Kidney (tissue), 14 donors: ENCODE results near the gene SPATA2L. TPM values are rescaled to one million over a fixed set of nuclear protein-coding genes. Genes with fewer than 3 reads are reported as not detected.

Experiments used
- DNase-seq, 5 donors: peaks; one replicate each; pipeline ENCODE4 v3.0.0-alpha.2; 2013 to 2020
- FAIRE-seq: peaks from 2 replicates; lab custom pipeline; 2012; peaks lifted over from hg19 to GRCh38; lab: Jason Lieb, UNC
- H3K27ac ChIP-seq, 2 donors: one replicate each; pipeline ENCODE4 v1.7.0; 2013; ENCODE audit warnings: low read depth in 2 of 2, low read length in 2 of 2, inconsistent platforms in 1 of 2
- H3K27me3 ChIP-seq: one replicate; pipeline ENCODE4 v1.7.1; 2013; ENCODE audit warnings: low read length, inconsistent platforms; ENCODE audit not compliant: control insufficient read depth, insufficient read depth
- H3K36me3 ChIP-seq, 3 donors: one replicate each; pipeline versions ENCODE4 v1.7.0 to v1.7.1; 2013; ENCODE audit warnings: low read length in 3 of 3, control low read depth in 1 of 3, inconsistent platforms in 1 of 3; ENCODE audit not compliant: insufficient read depth in 3 of 3, control insufficient read depth in 2 of 3
- H3K4me1 ChIP-seq, 3 donors: one replicate each; pipeline versions ENCODE4 v1.7.0 to v1.7.1; 2013; ENCODE audit warnings: low read length in 3 of 3, inconsistent platforms in 1 of 3, low read depth in 1 of 3; ENCODE audit not compliant: control insufficient read depth in 2 of 3, insufficient read depth in 2 of 3
- H3K4me3 ChIP-seq, 3 donors: one replicate each; pipeline versions ENCODE4 v1.7.0 to v1.8.1; 2013; ENCODE audit warnings: low read length in 3 of 3, control low read depth in 1 of 3, inconsistent platforms in 1 of 3
- H3K9ac ChIP-seq, 3 donors: one replicate each; pipeline versions ENCODE4 v1.7.0 to v1.7.1; 2013; ENCODE audit warnings: low read length in 3 of 3, control low read depth in 1 of 3, inconsistent platforms in 1 of 3
- H3K9me3 ChIP-seq, 3 donors: one replicate each; pipeline versions ENCODE4 v1.7.0 to v1.7.1; 2013; ENCODE audit warnings: low read length in 3 of 3, control low read depth in 1 of 3, inconsistent platforms in 1 of 3; ENCODE audit not compliant: control insufficient read depth in 2 of 3, insufficient read depth in 1 of 3
- CTCF ChIP-seq: IDR thresholded peaks from 3 replicates; pipeline ENCODE4 v1.5.1; 2012; ENCODE audit warnings: mild to moderate bottlenecking, moderate library complexity, borderline replicate concordance; ENCODE audit not compliant: insufficient read depth; ENCODE audit errors: extremely low read depth
- intact Hi-C: fragments of 100-400 bp; cut with DNase I; formaldehyde crosslinking; loops from one replicate; pipeline ENCODE4 v1.11.1; 2022
- polyA plus RNA-seq: library from polyadenylated mRNA; stranded (reverse); fragments of 350-450 nt; fragmentation: Illumina TruSeq; extraction: RNeasy Lipid Tissue Mini Kit (QIAGEN cat#74804); gene quantifications from one replicate; pipeline ENCODE4 v1.2.3, GENCODE V29; 2014; ENCODE audit warnings: low read depth, low replicate concordance; ENCODE audit not compliant: insufficient read depth
- total RNA-seq: library from RNA; stranded (reverse); fragmentation: NEBNext Ultra II Directional; extraction: Animal tissue kit (Norgen Biotek cat#: 25700); gene quantifications from one replicate; pipeline ENCODE4 v1.2.1, GENCODE V29; 2021
- donor health status: control.
- donor health status: control.
- donor health status: control.
- donor health status: control.
- donor health status: control.
- donor health status: DM: yes; HTN: yes; CAD: no.
- donor health status: Normal renal cell carcinoma (clear cell type).

The SPATA2L gene
- total and polyA plus RNA-seq, 2 donors from 2014 or later, result 12.6 to 15.1 TPM

DNA sequence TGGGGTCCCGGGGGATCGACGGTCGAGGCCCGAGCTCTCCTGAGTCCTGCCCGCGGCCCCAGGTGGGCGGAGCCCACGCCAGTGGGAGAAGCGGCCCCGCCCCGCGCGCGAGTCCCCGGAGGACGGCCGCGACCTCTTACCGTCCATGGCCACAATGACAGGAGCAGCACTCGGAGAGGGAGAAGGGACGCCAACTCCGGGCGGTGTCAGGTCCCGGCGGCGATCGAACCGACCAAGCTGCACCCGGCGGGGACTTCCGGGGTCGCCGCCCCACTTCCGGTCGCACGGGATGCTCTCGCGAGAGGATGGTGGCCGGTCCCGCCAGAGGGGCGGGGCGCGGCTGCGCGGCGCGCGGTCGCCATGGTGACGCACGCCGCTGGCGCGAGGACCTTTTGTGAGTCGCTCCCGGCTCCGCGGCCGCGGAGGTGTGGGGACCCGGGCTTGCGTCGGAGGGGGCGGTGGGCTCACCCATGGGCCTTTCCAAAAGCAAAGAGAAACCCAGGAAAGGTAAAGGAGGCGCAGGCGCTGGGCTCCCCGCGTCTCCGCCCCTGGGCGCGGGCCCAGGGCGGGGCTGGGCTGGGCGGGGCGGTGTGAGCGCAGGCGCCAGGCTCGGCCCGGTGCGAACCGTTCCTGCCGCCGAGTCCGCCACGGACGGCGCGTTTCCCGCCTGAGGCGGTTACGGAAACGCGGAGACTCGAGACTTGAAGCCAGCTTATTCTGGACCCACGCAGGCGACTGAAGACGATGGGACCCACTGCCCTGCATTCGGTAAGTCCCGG lies 43.9 kb downstream of the SPATA2L start, which contains the start of the genes CHMP1A and SPATA33:
CHMP1A (minus strand) TSS at position 267 of the 779 bp plus-strand sequence; CDS start at position 147, 120 bp downstream.
SPATA33 (plus strand) TSS at position 395 of the 779 bp plus-strand sequence; CDS start at position 471, 76 bp downstream.
- DNase-seq, result peak; percentile 90 to 96 (median 95)
- FAIRE-seq, result no peak
- Histone ChIP-seq H3K4me1 (peaks cover 0 to 13% (median 5%) of the 10 kb centered on the region in 3 donors), H3K9ac (peak within 1 kb of the TSS; percentile 83 to 90 (median 87)), H3K9me3 (no peaks in the 10 kb centered on the region), H3K27me3 (no peaks in the 10 kb centered on the region), H3K27ac (peak within 1 kb of the TSS; percentile 51 to 69), H3K36me3 (peaks cover 0 to 2% (median 2%) of the 10 kb centered on the region in 3 donors), H3K4me3 (peak within 1 kb of the TSS; percentile 89 to 92 (median 91))
- TF ChIP-seq CTCF, result no peak
- intact Hi-C loops, result no loop called here

DNA sequence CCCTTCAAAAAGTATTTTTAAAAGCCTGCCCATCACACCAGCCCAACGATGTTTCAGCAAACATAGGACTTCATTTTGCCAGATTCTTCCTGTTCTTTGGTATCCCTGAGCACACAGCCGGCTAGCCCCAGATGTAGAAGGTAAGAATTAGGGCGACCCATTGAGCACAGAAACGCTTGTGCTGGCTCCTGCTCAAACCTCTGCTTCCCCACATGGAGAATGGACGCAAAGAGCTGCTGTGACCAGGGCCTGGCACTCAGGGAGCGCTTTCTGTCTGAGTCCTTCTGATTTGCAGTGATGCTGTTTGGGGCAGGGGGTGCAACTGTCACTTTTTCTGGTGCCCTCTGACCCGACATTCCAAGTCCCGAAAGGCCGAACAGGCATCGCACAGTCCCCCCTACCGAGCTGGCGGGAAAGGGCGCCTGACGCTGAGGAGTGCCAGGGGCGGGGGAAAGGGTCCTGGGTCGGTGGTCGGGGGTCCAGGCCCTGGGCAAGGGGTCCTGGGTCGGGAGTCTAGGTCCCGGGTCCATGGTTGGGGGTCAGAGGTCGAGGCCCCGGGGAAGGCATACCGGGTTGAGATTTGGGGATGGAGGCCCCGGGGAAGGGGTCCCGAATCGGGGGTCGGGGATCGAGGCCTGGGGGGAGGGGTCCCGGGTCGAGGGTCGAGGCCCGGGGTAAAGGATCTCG lies 44.9 kb downstream of the SPATA2L start:
- Histone ChIP-seq H3K27me3 (no peaks in the 10 kb centered on the region), H3K36me3 (peaks cover under 1 to 2% (median 2%) of the 10 kb centered on the region in 3 donors), H3K4me1 (peaks cover 0 to 13% (median 5%) of the 10 kb centered on the region in 3 donors), H3K9me3 (no peaks in the 10 kb centered on the region), H3K9ac (peak overlapping the region in 1 of 3 donors; percentile 81), H3K4me3 (peak overlapping the region in 2 of 3 donors; percentile 42 to 89), H3K27ac (no peak overlapping the region)
- peak in 1 of 5 donors; percentile 83 for DNase-seq
- TF ChIP-seq CTCF, result no peak
- intact Hi-C loops, result no loop called here
- no peak for FAIRE-seq

DNA sequence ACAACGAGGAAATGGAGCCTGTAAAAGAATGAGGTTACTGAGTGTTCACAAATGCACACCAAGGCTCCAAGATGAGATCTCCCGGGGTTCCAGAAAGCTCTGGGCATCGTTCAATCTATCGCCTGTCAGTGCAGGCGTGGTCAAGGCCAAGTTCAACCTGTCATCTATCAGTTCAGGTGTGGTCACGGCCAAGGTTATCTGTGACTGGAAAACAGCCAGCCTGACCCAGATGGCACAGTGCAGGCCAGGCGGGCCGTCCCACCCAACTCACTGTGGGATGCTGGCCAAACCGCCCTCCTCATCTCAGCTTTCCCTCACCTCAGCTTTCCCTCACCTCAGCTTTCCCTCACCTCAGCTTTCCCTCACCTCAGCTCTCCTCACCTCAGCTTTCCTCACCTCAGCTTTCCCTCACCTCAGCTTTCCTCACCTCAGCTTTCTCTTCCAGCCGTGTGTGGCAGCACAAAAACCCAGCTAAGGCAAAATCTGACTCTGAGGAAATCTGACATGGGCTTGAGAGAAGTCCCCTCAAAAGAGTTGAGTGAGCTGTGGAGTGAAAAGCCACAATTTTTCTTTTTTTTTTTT lies 46.4 kb downstream of the SPATA2L start:
- H3K4me1 ChIP-seq, result peaks cover 0 to 13% (median 5%) of the 10 kb centered on the region in 3 donors
- H3K4me3 ChIP-seq, result no peak overlapping the region
- no peak overlapping the region for H3K27ac ChIP-seq
- TF ChIP-seq CTCF, result no peak
- no peak for DNase-seq
- H3K9ac ChIP-seq, result no peak overlapping the region
- no peaks in the 10 kb centered on the region for H3K27me3 ChIP-seq
- no peaks in the 10 kb centered on the region for H3K9me3 ChIP-seq
- intact Hi-C loops, result no loop called here
- peaks cover 0 to 3% (median 3%) of the 10 kb centered on the region in 3 donors for H3K36me3 ChIP-seq
- FAIRE-seq, result no peak
